HCT116 (cell line): ENCODE results near the gene ZSWIM6.

Experiments
- ATF3 ChIP-seq: IDR thresholded peaks from 2 replicates; pipeline ENCODE4 v1.6.1; 2012
- ELF1 ChIP-seq: IDR thresholded peaks from 2 replicates; pipeline ENCODE4 v1.6.1; 2012; ENCODE audit warnings: low read depth, borderline replicate concordance
- EZH2 ChIP-seq: fragments of 200-600 bp; sonication (generic); IDR thresholded peaks from 2 replicates; pipeline ENCODE4 v1.6.1; 2017; ENCODE audit warnings: antibody characterized with exemption, mixed run types
- MAX ChIP-seq: IDR thresholded peaks from 2 replicates; pipeline ENCODE4 v1.6.1; 2012
- POLR2A ChIP-seq: IDR thresholded peaks from 2 replicates; pipeline ENCODE4 v1.7.0; 2011; ENCODE audit warnings: borderline replicate concordance; ENCODE audit not compliant: insufficient read depth, insufficient read length; ENCODE audit errors: extremely low read depth
- POLR2AphosphoS5 ChIP-seq: IDR thresholded peaks from 2 replicates; pipeline ENCODE4 v1.6.1; 2011; ENCODE audit warnings: mild to moderate bottlenecking, low read depth, low read length, moderate library complexity
- RAD21 ChIP-seq: IDR thresholded peaks from 2 replicates; pipeline ENCODE4 v1.6.1; 2012; ENCODE audit warnings: low read depth, mild to moderate bottlenecking
- REST ChIP-seq: IDR thresholded peaks from 2 replicates; pipeline ENCODE4 v1.6.1; 2012; ENCODE audit warnings: low read depth
- SIN3A ChIP-seq: IDR thresholded peaks from 2 replicates; pipeline ENCODE4 v1.6.1; 2012; ENCODE audit warnings: low read depth
- SP1 ChIP-seq: IDR thresholded peaks from 2 replicates; pipeline ENCODE4 v1.6.1; 2012; ENCODE audit warnings: low read depth
- SRF ChIP-seq: IDR thresholded peaks from 2 replicates; pipeline ENCODE4 v1.6.1; 2012; ENCODE audit warnings: low read depth
- ZFX ChIP-seq: fragments of 450-650 bp; IDR thresholded peaks from 2 replicates; pipeline ENCODE4 v1.6.1; 2017
- ZNF274 ChIP-seq: fragments of 200-500 bp; sonication (Bioruptor generic); IDR thresholded peaks from 2 replicates; pipeline ENCODE4 v1.6.1; 2014; ENCODE audit warnings: mild to moderate bottlenecking, low read depth, low read length, inconsistent platforms
- TF ChIP-seq, protein P1 (sequence below), 3 experiments: fragments of 200-600 bp in 1 of 3; sonication (generic) in 1 of 3; IDR thresholded peaks in 2 of 3; conservative IDR thresholded peaks in 1 of 3; 2 replicates each; pipeline ENCODE4 v1.5.1; 2012 to 2017; ENCODE audit warnings: low read depth in 2 of 3, low read length in 2 of 3, antibody characterized with exemption in 1 of 3, borderline replicate concordance in 1 of 3, control low read depth in 1 of 3, mild to moderate bottlenecking in 1 of 3, mixed read lengths in 1 of 3, mixed run types in 1 of 3, moderate library complexity in 1 of 3; ENCODE audit not compliant: insufficient read depth in 1 of 3

- TF ChIP-seq, protein P1, sequence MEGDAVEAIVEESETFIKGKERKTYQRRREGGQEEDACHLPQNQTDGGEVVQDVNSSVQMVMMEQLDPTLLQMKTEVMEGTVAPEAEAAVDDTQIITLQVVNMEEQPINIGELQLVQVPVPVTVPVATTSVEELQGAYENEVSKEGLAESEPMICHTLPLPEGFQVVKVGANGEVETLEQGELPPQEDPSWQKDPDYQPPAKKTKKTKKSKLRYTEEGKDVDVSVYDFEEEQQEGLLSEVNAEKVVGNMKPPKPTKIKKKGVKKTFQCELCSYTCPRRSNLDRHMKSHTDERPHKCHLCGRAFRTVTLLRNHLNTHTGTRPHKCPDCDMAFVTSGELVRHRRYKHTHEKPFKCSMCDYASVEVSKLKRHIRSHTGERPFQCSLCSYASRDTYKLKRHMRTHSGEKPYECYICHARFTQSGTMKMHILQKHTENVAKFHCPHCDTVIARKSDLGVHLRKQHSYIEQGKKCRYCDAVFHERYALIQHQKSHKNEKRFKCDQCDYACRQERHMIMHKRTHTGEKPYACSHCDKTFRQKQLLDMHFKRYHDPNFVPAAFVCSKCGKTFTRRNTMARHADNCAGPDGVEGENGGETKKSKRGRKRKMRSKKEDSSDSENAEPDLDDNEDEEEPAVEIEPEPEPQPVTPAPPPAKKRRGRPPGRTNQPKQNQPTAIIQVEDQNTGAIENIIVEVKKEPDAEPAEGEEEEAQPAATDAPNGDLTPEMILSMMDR (IDR thresholded peaks at IDR 0.05 in 2 of 3, conservative IDR thresholded peaks at IDR 0.05 in 1 of 3; ENCODE audit: borderline replicate concordance in 1 of 3, insufficient read depth in 1 of 3, low read depth in 2 of 3, low read length in 2 of 3) = no peak
- TF ChIP-seq SP1 (no peak), ZNF274 (no peak), EZH2 (no peak), SIN3A (no peak), SRF (no peak), POLR2AphosphoS5 (no peak), ATF3 (no peak), ZFX (no peak), MAX (no peak), REST (no peak), ELF1 (no peak), POLR2A (no peak), RAD21 (no peak)
Measured at GRCh38 chr5:61285531-61285930, 46.5 kb upstream of the ZSWIM6 start.
